SK-N-SH (cell line): ENCODE results near the gene ZNF512B. TPM values are rescaled to one million over a fixed set of nuclear protein-coding genes. Genes with fewer than 3 reads are reported as not detected.
"Not testable (repeated sequence)": the region's sequence is repeated elsewhere in the genome, so short reads cannot be mapped to it uniquely, and the experiment has no call there.

ENCODE experiments used
- CTCF ChIA-PET: fragments of 300-600, 350-600 bp; formaldehyde crosslinking; extraction: SDS; loops from one replicate; lab custom pipeline; 2021; lab: Yijun Ruan, JAX
- POLR2A ChIA-PET: fragments of 350-600 bp; sonication (Branson Sonifier 250); formaldehyde crosslinking; extraction: SDS; loops from one replicate; lab custom pipeline; 2020; ENCODE audit warnings: antibody characterized with exemption, inconsistent platforms; lab: Yijun Ruan, JAX
- DNase-seq: peaks from one replicate; pipeline ENCODE4 v3.0.0; 2012
- H2AFZ ChIP-seq: fragments of 200-600 bp; sonication (generic); 2 replicates; pipeline ENCODE4 v1.8.1; 2016; ENCODE audit warnings: antibody characterized with exemption, mild to moderate bottlenecking, low read depth
- H3F3A ChIP-seq: fragments of 200-600 bp; sonication (generic); replicated peaks from 2 replicates; pipeline ENCODE3; 2016; ENCODE audit warnings: antibody characterized with exemption, mild to moderate bottlenecking; ENCODE audit not compliant: insufficient read depth
- H3K27ac ChIP-seq, 2 experiments: fragments of 200-500 bp in 1 of 2; fragments of 200-600 bp in 1 of 2; sonication (Bioruptor generic) in 1 of 2; sonication (generic), shearing (Covaris generic) in 1 of 2; 2 replicates each; pipeline versions ENCODE4 v1.5.1 to v1.6.1; 2014 to 2016; ENCODE audit warnings: low read depth in 2 of 2, inconsistent platforms in 1 of 2, low read length in 1 of 2, mild to moderate bottlenecking in 1 of 2, mixed read lengths in 1 of 2
- H3K27me3 ChIP-seq: fragments of 200-600 bp; sonication (generic), shearing (Covaris generic); 2 replicates; pipeline ENCODE4 v1.6.1; 2016; ENCODE audit warnings: mixed run types; ENCODE audit not compliant: insufficient read depth
- H3K36me3 ChIP-seq, 2 experiments: fragments of 200-500 bp in 1 of 2; fragments of 200-600 bp in 1 of 2; sonication (Bioruptor generic) in 1 of 2; sonication (generic) in 1 of 2; replicated peaks in 1 of 2; 2 replicates each; pipeline versions ENCODE3 to v1.5.1; 2014 to 2016; ENCODE audit warnings: low read length in 1 of 2, mild to moderate bottlenecking in 1 of 2; ENCODE audit not compliant: insufficient read depth in 2 of 2, control insufficient read depth in 1 of 2
- H3K4me1 ChIP-seq, 2 experiments: fragments of 200-500 bp in 1 of 2; fragments of 200-600 bp in 1 of 2; sonication (Bioruptor generic) in 1 of 2; sonication (generic), shearing (Covaris generic) in 1 of 2; 2 replicates each; pipeline versions ENCODE4 v1.5.1 to v1.6.1; 2014 to 2016; ENCODE audit warnings: low read depth in 1 of 2, low read length in 1 of 2, mixed run types in 1 of 2; ENCODE audit not compliant: insufficient read depth in 2 of 2, control insufficient read depth in 1 of 2
- H3K4me2 ChIP-seq: fragments of 200-600 bp; sonication (generic), shearing (Covaris generic); 2 replicates; pipeline ENCODE4 v1.6.1; 2017; ENCODE audit warnings: mixed run types
- H3K4me3 ChIP-seq, 2 experiments: fragments of 200-500 bp in 1 of 2; fragments of 200-600 bp in 1 of 2; sonication (Bioruptor generic) in 1 of 2; sonication (generic), shearing (Covaris generic) in 1 of 2; 2 replicates each; pipeline versions ENCODE4 v1.5.1 to v1.8.1; 2014 to 2016; ENCODE audit warnings: low read depth in 2 of 2, inconsistent platforms in 1 of 2, low read length in 1 of 2, mild to moderate bottlenecking in 1 of 2, mixed read lengths in 1 of 2, moderate library complexity in 1 of 2
- H3K79me2 ChIP-seq: fragments of 200-600 bp; sonication (generic); 2 replicates; pipeline ENCODE4 v1.8.1; 2017; ENCODE audit warnings: mild to moderate bottlenecking; ENCODE audit not compliant: insufficient read depth
- H3K9ac ChIP-seq: fragments of 200-600 bp; sonication (generic); 2 replicates; pipeline ENCODE4 v1.6.1; 2017; ENCODE audit warnings: mixed run types
- H3K9me2 ChIP-seq: fragments of 200-600 bp; sonication (generic); 2 replicates; pipeline ENCODE4 v1.6.1; 2017; ENCODE audit warnings: mixed run types
- H3K9me3 ChIP-seq: fragments of 200-600 bp; sonication (generic); 2 replicates; pipeline ENCODE4 v1.6.1; 2017; ENCODE audit warnings: mixed run types, mild to moderate bottlenecking, moderate library complexity
- H4K20me1 ChIP-seq: fragments of 200-600 bp; sonication (generic); 2 replicates; pipeline ENCODE4 v1.6.1; 2017; ENCODE audit warnings: mild to moderate bottlenecking, mixed run types; ENCODE audit not compliant: insufficient read depth
- CHD2 ChIP-seq: fragments of 150-350 bp; IDR thresholded peaks from 2 replicates; pipeline ENCODE4 v1.6.1; 2018; ENCODE audit warnings: low read length; ENCODE audit not compliant: partially characterized antibody
- ELF1 ChIP-seq: IDR thresholded peaks from 2 replicates; pipeline ENCODE4 v1.4.0; 2012
- EP300 ChIP-seq, 2 experiments: IDR thresholded peaks; 2 replicates each; pipeline versions ENCODE4 v1.4.0 to v1.6.1; 2012; ENCODE audit warnings: borderline replicate concordance in 1 of 2, low read depth in 1 of 2, low read length in 1 of 2
- IRF3 ChIP-seq: fragments of 150-350 bp; IDR thresholded peaks from 2 replicates; pipeline ENCODE4 v1.6.1; 2016; ENCODE audit warnings: mild to moderate bottlenecking, low read depth, low read length
- MAX ChIP-seq: IDR thresholded peaks from 2 replicates; pipeline ENCODE4 v1.4.0; 2012; ENCODE audit warnings: low read depth
- MXI1 ChIP-seq: IDR thresholded peaks from 2 replicates; pipeline ENCODE4 v1.6.1; 2012; ENCODE audit warnings: mild to moderate bottlenecking, low read depth, low read length, improper control_type of control experiment
- NFIC ChIP-seq: IDR thresholded peaks from 2 replicates; pipeline ENCODE4 v1.4.0; 2012; ENCODE audit warnings: borderline replicate concordance
- POLR2AphosphoS5 ChIP-seq: IDR thresholded peaks from 2 replicates; pipeline ENCODE4 v1.6.1; 2012; ENCODE audit warnings: low read depth, low read length
- RCOR1 ChIP-seq: fragments of 150-350 bp; IDR thresholded peaks from 2 replicates; pipeline ENCODE4 v1.6.1; 2017; ENCODE audit warnings: antibody characterized with exemption, low read length
- WGBS: methylation state at CpG from one replicate; pipeline ENCODE4 v1.1.6; 2017; ENCODE audit warnings: low lambda C conversion rate; 5-methylcytosine and 5-hydroxymethylcytosine counted together
- polyA plus RNA-seq, 3 experiments: library from polyadenylated mRNA; depleted of rRNA; stranded (reverse); fragments of >200 nt; gene quantifications; 2 replicates each; pipeline ENCODE4 v1.2.3, GENCODE V29; 2012

Gene ZNF512B
- polyA plus RNA-seq, 1 of the 3 experiments (the other 2 are of a cell fraction): 11.8 TPM

- H3K9ac ChIP-seq: no peak overlapping the region
- no peaks in the 10 kb centered on the region for H4K20me1 ChIP-seq
- ChIA-PET POLR2A (no interaction called here), CTCF (interaction anchor here (0.6 to 2.5 kb wide), 2 partner anchors 12 to 187 kb away, joined by 3 to 12 read pairs; no protein-coding TSS in a partner anchor)
- no peak overlapping the region for H3K4me3 ChIP-seq
- H3K9me3 ChIP-seq: no peaks in the 10 kb centered on the region
- no peaks in the 10 kb centered on the region for H3K27me3 ChIP-seq
- H3K36me3 ChIP-seq: peaks cover 0 to 62% of the 10 kb centered on the region in 2 experiments
- no peak for DNase-seq
- H3K9me2 ChIP-seq: no peaks in the 10 kb centered on the region
- H3F3A ChIP-seq: peaks cover 5% of the 10 kb centered on the region
- no peak overlapping the region for H3K27ac ChIP-seq
- H3K4me1 ChIP-seq: peaks cover 0 to 9% of the 10 kb centered on the region in 2 experiments; a peak in 1 of 4 replicates
- H3K4me2 ChIP-seq: no peak overlapping the region
- 88% methylated on average over 15 of the region's 26 CpGs for WGBS
- TF ChIP-seq CHD2 (no peak), NFIC (no peak), RCOR1 (no peak), IRF3 (no peak), POLR2AphosphoS5 (no peak), MAX (no peak), EP300 (IDR thresholded peaks at IDR 0.05; ENCODE audit: borderline replicate concordance in 1 of 2, low read depth in 1 of 2, low read length in 1 of 2) (no peak), ELF1 (no peak), MXI1 (no peak)
- H2AFZ ChIP-seq: no peak overlapping the region
- no peaks in the 10 kb centered on the region for H3K79me2 ChIP-seq
These were observed 7.9 kb downstream of the ZNF512B start for GRCh38 chr20:63961664-63962425.

GRCh38 chr20:63960654-63961621 is 8.8 kb downstream of the ZNF512B start:
- H3K27ac ChIP-seq, H3K4me2 ChIP-seq, H3K9me3 ChIP-seq, POLR2A ChIA-PET, DNase-seq, H3F3A ChIP-seq, H3K79me2 ChIP-seq, H3K9ac ChIP-seq, H3K4me3 ChIP-seq, H2AFZ ChIP-seq, H4K20me1 ChIP-seq, H3K4me1 ChIP-seq, H3K9me2 ChIP-seq, H3K27me3 ChIP-seq: not testable (repeated sequence)
- whole genome bisulfite sequencing: 97% methylated on average over 10 of the region's 15 CpGs
- CTCF ChIA-PET: interaction anchor here (2.5 kb wide), 1 partner anchor 13 kb away, joined by 12 read pairs; no protein-coding TSS in a partner anchor
- peaks cover 0 to 54% of the 10 kb centered on the region in 2 experiments for H3K36me3 ChIP-seq
